Lower leg skin (tissue), 4 donors: Measurements from ENCODE around the gene DNAI1. TPM values are rescaled to one million over a fixed set of nuclear protein-coding genes. Genes with fewer than 3 reads are reported as not detected.
A peak's percentile ranks its signal among the peaks of the same experiment; 100 is the strongest.

Experiments
- DNase-seq, 2 donors: peaks; one replicate each; pipeline ENCODE4 v3.0.0-alpha.2; 2019; ENCODE audit warnings: low spot score in 2 of 2
- H3K4me3 ChIP-seq: fragments of 200-600 bp; sonication (generic); 2 replicates; pipeline ENCODE4 v1.5.1; 2017; ENCODE audit warnings: mild to moderate bottlenecking, low read depth; ENCODE audit not compliant: poor library complexity, severe bottlenecking
- POLR2A ChIP-seq, 2 donors: fragments of 450-650 bp; IDR thresholded peaks; one replicate each; pipeline ENCODE4 v1.6.1; 2016 to 2017; ENCODE audit warnings: antibody characterized with exemption in 2 of 2, mild to moderate bottlenecking in 1 of 2, moderate library complexity in 1 of 2
- WGBS, 2 donors: methylation state at CpG; one replicate each; pipeline ENCODE4 v1.1.5; 2018; 5-methylcytosine and 5-hydroxymethylcytosine counted together
- intact Hi-C: fragments of 100-400 bp; cut with DNase I; formaldehyde crosslinking; loops from one replicate; pipeline ENCODE4 v1.15.0; 2023; ENCODE audit warnings: low total_unique reads
- total RNA-seq, 4 donors: library from RNA; depleted of rRNA; stranded (reverse); fragments of >200 nt; gene quantifications; one replicate each; pipeline ENCODE4 v1.1.0, GENCODE V29; 2016
- TF ChIP-seq, protein P1 (sequence below), 3 donors: fragments of 450-650 bp; IDR thresholded peaks; one replicate each; pipeline ENCODE4 v1.5.1; 2016; ENCODE audit warnings: antibody characterized with exemption in 3 of 3, mild to moderate bottlenecking in 3 of 3, moderate library complexity in 2 of 3

DNAI1 gene
- total RNA-seq, 4 donors from 2014 or later, result not detected

DNA sequence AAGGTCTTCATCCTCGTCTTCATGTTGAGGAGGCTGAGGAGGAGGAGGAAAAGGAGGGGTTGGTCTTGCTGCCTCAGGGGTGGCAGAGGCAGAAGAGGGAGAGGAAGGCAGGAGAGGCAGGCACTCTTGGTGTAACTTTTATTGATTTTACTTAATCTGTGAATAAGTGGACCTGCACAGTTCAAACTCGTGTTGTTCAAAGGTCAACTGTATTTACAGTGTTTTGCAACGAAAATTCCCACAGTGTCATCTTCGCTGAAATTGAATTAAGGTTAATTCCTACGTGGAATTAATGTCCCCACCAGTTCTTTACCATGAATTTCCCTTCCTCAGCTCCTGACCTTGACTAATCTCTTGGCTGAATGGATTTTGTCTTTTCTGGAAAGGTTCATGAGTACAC is 85.4 kb downstream of the DNAI1 start:
- WGBS, 2 donors, result 72 to 75% methylated on average over 5 of the region's 5 CpGs
- DNase-seq, result no peak
- H3K4me3 ChIP-seq, result no peak overlapping the region
- TF ChIP-seq POLR2A (IDR thresholded peaks at IDR 0.05), result no peak
- TF ChIP-seq, protein P1, sequence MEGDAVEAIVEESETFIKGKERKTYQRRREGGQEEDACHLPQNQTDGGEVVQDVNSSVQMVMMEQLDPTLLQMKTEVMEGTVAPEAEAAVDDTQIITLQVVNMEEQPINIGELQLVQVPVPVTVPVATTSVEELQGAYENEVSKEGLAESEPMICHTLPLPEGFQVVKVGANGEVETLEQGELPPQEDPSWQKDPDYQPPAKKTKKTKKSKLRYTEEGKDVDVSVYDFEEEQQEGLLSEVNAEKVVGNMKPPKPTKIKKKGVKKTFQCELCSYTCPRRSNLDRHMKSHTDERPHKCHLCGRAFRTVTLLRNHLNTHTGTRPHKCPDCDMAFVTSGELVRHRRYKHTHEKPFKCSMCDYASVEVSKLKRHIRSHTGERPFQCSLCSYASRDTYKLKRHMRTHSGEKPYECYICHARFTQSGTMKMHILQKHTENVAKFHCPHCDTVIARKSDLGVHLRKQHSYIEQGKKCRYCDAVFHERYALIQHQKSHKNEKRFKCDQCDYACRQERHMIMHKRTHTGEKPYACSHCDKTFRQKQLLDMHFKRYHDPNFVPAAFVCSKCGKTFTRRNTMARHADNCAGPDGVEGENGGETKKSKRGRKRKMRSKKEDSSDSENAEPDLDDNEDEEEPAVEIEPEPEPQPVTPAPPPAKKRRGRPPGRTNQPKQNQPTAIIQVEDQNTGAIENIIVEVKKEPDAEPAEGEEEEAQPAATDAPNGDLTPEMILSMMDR (IDR thresholded peaks at IDR 0.05), result no peak
- intact Hi-C loops, result no loop called here

DNA sequence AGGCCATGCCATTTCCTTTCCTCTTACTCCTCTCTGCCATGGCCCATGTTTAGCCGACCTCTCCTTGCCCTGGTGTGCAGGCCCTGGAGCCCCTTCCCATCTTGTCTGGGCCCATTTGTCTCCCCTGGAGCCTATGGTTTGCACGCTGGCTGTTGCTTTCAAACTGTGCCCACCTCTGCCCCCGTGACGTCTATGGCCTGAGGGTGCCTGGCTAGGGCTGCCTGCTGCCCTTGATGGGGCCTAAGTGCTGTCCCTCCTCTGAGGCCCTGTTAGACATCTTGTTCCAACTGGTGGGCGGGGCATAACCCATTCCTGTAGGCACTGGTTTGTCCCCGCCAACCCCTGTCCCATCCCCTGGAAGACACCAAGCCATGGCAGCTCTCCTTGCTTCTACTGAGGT is 86.9 kb downstream of the DNAI1 start:
- peak in 1 of 2 donors; percentile 68 for DNase-seq
- intact Hi-C loops, result no loop called here
- no peak overlapping the region for H3K4me3 ChIP-seq
- WGBS, 2 donors, result 87 to 92% methylated on average over 6 of the region's 6 CpGs
- TF ChIP-seq POLR2A (IDR thresholded peaks at IDR 0.05), result no peak
- TF ChIP-seq, protein P1 (IDR thresholded peaks at IDR 0.05), result no peak

DNA sequence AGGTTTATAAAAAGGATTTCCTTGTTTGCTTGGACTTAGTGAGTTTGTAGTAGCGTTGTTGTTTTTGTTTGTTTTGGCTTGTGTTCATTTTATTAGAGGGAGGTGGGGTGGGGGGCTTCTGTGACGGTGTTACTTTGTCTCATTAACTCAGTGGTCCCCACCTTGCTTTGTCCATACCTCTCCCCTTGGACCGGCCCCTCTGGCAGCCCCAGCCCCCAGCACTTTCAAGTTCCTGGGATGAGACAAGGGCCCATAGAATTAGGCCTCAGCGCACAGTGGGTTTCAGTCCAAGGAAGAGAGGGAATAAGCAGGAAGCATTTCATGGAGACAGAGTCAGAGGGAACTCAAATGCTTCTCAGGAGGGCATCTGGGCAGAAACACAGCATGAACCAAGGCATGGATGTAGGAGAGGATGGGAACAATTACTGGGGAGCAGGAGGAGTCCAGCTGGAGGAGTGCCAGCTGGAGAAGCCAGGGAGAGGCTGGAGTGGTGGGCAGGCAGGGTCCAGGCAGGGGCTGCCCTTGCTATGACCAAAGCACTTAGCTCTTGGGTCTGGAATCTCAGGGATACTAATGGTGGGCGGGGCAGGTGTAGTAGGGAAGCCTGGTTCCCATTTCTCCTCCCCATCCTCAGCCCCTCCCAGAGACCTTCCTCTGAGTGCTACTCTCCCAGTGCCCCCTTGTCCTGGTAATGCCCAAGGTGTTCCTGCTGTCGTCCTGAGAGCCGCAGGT is 87.7 kb downstream of the DNAI1 start:
- TF ChIP-seq, protein P1 (IDR thresholded peaks at IDR 0.05), result no peak
- TF ChIP-seq POLR2A (IDR thresholded peaks at IDR 0.05), result no peak
- 84% methylated on average over 7 of the region's 7 CpGs for WGBS, 2 donors
- no peak overlapping the region for H3K4me3 ChIP-seq
- intact Hi-C loops, result no loop called here
- peak in 1 of 2 donors; percentile 84 for DNase-seq

DNA sequence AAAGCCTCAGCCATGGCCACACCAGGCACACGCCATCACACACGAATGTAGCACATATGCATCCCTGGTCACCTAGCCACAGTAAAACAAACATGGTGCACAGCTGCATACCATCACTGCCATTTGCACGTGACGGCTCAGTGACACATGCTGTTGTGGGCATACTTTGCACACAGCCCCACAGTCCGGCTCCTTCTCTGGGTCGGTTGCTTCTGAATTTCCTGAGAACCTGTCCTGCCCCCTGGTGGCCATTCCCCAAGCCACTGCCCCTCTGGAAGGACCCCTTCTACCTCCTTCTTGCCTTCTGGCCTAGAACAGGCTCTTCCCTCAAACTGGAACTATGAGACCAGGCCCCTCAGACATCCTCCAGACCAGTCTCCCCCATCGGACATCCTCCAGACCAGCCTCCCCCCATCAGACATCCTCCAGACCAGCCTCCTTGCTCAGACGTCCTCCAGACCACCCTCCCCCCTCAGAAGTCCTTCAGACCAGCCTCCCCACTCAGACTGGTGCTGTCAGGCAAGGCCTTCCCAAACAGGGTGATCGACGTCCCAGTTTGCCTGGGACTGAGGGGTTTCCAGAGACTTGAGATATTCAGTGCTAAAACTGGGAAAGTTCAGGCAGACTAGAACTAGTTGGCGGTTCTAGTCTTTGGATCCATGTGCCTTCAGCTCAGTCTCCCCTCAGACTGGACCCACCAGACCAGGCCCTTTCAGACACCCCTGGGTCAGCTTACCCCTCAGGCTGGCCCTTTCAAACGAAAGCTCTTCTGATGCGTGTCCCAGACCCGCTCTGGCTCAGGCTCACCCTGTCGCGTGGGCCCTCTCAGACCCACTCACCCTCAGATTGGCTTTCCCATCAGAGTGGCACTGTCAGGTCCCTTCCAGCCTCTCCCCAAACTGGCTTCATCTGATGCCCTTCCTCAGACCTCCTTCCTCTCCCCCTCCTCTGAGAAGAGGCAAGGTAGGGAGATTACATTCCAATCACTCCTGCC is 88.5 kb downstream of the DNAI1 start:
- no peak overlapping the region for H3K4me3 ChIP-seq
- 62 to 72% methylated on average over 16 of the region's 16 CpGs for WGBS, 2 donors
- peak in 1 of 2 donors; percentile 90 for DNase-seq
- intact Hi-C loops, result no loop called here
- no peak for TF ChIP-seq POLR2A (IDR thresholded peaks at IDR 0.05)
- TF ChIP-seq, protein P1 (IDR thresholded peaks at IDR 0.05), result peak in 1 of 3 donors; percentile 41

DNA sequence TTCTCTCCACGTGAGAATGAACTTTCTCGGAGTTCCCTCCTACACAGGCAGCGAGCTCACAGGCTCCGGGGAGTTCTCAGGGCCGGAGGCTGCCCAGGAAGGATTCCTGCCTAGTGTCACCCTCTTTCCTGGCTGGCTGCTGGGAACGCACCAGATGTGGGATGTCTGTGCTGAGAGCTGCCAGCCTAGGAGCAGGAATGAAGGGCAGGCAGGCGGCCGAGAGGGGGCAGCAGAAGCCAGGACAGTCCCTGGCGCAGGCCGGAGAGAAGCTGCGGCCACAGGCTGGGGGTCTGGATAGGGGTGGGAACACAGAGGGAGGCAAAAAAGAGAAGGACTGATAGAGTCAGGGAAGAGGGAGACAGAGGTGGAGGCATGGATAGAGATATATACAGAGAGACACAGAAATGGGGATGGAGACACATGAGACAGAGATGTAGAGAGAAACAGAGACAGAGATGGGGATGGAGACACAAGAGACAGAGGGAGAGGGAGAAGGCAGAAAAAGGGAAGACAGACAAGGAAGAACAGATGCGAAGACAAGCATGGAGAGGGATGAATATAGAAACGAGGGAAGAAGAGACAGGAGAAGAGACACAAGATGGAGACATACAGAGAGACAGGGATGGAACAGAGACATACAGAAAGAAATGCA is 89.5 kb downstream of the DNAI1 start:
- intact Hi-C loops, result no loop called here
- peak; percentile 52 to 95 for DNase-seq
- TF ChIP-seq POLR2A (IDR thresholded peaks at IDR 0.05), result no peak
- TF ChIP-seq, protein P1 (IDR thresholded peaks at IDR 0.05), result peak in 1 of 3 donors; percentile 77
- WGBS, 2 donors, result 11 to 15% methylated on average over 13 of the region's 13 CpGs
- no peak overlapping the region for H3K4me3 ChIP-seq
